Stimulated activated CD8-positive, alpha-beta memory T cell treated with anti-CD3 and anti-CD28 coated beads, Interleukin-4, amount 100 ng/mL, for 1 hour (primary cell): ENCODE measurements around the gene HINFP.
"Not testable (repeated sequence)": the region's sequence is repeated elsewhere in the genome, so short reads cannot be mapped to it uniquely, and the experiment has no call there.

ENCODE experiments used
- DNase-seq, 2 donors: peaks; one replicate each; pipeline ENCODE4 v3.0.0-alpha.2; 2020; ENCODE audit warnings: low read depth in 2 of 2, low spot score in 1 of 2

HINFP gene

DNA sequence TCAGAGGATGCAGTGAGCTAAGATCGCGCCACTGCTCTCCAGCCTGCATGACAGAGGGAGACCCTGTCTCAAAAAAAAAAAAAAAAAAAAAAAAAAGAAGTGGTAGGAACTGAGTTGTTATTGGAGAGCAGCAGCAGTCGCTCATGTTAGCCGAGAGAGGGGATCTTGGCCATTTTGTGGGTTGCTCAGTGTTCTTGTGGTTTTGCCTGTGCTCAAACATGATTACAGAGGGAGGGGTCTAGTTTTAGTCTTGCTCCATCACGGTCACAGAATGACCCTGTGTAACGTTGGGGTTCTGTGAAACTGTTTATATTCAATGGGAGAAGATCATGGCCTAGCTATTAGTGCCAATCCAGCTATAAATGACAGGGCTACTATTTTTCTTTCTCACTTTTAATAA, 21.7 kb upstream of the HINFP start:
- DNase-seq: no peak

- DNase-seq: no peak
Measured at GRCh38 chr11:119100246-119100970, 21.0 kb upstream of the HINFP start.

GRCh38 chr11:119100994-119101758, 20.2 kb upstream of the HINFP start:
- no peak for DNase-seq

DNA sequence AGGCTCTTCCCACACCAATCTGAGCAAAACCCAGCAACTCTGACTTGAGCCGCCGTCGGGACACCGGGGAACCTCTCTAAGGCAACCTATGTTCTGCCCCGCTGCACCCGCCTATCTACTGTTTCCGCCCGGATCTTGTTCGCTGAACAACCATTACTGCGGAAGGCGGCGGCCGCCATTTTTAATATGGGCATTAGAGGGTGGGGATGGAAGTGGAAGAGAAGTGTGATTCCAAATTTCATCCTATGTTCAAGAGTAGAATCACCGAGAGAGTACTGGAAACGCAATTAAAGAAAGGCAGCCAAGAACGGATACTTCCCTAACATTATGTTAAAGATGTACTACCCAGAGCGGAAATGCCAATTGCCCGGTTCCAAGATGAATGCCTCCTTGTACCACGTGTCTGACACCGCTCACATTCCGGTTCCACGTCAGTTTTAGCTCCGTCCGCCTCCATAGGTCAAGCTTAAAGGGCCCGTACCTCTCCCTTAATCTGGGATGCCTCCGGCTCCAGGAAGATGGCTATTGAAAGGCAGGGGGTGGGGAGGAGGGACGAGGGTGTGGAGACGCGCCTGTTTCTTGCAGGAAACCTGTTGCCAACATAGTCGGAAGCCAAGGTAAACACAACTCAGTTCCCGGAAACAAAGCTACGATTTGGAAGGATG, 19.5 kb upstream of the HINFP start, which contains the start of gene DPAGT1:
DPAGT1 (minus strand) TSS at position 95 of the 665 bp plus-strand sequence. CDS start 198 bp downstream, outside the sequence.
- peak; percentile 63 to 74 for DNase-seq

DNA sequence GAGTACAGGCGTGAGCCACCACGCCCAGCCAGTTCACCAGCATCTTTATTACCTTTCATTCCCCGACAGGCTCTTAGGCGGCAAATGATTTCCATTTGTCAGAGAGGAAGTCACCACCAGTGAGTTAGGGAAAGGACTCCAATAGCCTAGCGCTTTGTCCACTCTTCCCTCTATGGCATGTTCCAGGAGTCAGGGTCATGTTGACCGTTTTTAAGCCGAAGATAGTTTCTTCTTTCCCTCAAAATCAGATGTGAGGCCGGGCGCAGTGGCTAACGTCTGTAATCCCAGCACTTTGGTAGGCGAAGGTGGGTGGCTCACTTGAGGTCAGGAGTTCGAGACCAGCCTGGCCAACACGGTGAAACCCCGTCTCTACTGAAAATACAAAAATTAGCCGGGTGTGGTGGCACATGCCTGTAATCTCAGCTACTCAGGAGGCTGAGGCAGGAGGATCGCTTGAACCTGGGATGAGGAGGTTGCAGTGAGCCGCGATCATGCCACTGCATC, 18.2 kb upstream of the HINFP start:
- not testable (repeated sequence) for DNase-seq

DNA sequence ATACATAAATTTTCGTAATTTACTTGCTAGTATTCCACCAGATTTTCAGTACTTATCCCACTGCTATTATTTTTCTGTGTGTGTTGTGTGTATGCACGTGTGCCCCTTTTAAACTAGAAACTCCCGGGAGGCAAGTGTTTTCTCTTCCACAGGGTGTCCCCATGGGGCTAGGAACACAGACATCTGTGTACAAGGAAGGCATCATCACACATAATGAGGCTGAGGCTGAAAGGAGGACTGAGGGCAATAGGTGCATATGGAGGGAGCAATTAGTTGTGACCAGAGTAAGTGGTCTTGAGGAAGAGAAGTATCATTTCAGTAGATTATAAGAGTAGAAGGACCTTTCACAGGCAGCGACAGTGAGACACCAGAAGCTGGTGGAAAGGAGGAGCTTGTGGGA, 17.6 kb upstream of the HINFP start:
- no peak for DNase-seq

GRCh38 chr11:119106564-119107537, 14.5 kb upstream of the HINFP start, which contains the start of gene C2CD2L:
C2CD2L (plus strand) TSS chr11:119107344; CDS start chr11:119107742, 398 bp downstream.
- peak; percentile 68 to 76 for DNase-seq

- DNase-seq: no peak
Measured at GRCh38 chr11:119107538-119108145, 13.7 kb upstream of the HINFP start.

GRCh38 chr11:119108146-119108856, 13.1 kb upstream of the HINFP start:
- no peak for DNase-seq

- no peak for DNase-seq
Measured at GRCh38 chr11:119108857-119109221, 12.5 kb upstream of the HINFP start.

DNA sequence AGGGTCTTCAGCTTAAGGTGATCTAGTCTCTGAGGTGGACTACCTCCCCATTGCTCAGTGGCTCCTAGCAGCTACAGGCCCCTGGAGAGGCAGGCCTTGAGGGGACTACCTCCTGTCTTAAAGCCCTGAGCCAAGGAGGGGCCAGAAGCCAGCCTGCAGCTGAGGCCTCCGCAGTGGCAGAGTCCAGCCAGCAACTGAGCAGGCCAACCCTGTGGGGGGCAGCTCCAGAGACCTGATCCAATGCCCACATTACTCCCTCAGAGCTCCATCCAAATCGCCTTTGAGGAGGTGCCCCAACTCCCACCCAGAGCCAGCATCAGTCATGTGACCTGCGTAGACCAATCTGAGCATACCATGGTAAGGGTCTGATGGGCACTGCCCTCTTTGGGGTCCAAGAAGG, 11.5 kb upstream of the HINFP start:
- DNase-seq: no peak

DNA sequence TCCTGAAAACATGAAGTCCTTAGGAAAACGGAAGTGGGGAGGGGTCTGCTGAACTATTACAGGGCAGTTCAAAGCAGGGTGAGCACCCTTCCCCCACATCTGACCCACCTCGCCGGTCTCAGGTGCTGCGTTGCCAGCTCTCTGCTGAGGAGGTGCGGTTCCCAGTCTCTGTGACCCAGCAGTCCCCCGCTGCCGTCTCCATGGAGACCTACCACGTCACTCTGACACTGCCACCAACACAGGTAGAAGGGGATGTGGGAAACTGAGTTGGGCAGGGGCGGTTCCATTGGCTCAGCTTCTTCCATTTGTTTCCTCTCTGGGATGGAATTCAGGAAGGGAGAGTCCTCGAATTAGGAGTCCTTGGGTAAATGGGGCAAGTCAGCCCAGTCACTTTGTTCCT, 10.9 kb upstream of the HINFP start:
- DNase-seq: no peak

GRCh38 chr11:119111361-119111925, 9.9 kb upstream of the HINFP start:
- no peak for DNase-seq

DNA sequence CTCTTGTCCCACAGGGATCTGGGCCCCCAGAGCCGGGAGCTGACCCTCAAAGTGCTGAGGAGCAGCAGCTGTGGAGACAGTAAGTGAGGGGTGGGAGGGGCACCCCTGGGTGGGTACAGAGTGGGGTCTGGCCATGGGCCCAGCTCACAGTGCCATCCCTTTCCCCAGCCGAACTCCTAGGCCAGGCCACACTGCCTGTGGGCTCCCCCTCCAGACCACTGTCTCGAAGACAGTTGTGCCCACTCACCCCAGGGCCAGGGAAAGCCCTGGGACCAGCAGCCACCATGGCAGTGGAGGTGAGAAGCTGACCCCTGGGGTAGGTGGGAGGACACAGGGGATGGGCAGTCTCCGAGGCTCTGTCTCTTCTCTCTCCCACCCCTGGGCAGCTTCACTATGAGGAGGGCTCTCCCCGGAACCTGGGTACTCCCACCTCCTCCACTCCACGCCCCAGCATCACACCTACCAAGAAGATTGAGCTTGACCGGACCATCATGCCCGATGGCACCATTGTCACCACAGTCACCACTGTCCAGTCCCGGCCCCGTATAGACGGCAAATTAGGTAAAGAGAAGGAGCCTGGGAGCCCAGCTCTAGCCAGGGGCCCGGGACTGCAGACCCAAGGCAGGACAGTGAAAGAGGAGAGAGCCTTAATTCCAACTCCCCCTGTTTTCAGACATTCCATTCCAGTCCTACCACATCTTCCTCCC, 8.9 kb upstream of the HINFP start:
- DNase-seq: no peak

- no peak for DNase-seq
Measured at GRCh38 chr11:119113716-119114115, 7.7 kb upstream of the HINFP start.

- DNase-seq: no peak
Measured at GRCh38 chr11:119114351-119114750, 7.0 kb upstream of the HINFP start.

DNA sequence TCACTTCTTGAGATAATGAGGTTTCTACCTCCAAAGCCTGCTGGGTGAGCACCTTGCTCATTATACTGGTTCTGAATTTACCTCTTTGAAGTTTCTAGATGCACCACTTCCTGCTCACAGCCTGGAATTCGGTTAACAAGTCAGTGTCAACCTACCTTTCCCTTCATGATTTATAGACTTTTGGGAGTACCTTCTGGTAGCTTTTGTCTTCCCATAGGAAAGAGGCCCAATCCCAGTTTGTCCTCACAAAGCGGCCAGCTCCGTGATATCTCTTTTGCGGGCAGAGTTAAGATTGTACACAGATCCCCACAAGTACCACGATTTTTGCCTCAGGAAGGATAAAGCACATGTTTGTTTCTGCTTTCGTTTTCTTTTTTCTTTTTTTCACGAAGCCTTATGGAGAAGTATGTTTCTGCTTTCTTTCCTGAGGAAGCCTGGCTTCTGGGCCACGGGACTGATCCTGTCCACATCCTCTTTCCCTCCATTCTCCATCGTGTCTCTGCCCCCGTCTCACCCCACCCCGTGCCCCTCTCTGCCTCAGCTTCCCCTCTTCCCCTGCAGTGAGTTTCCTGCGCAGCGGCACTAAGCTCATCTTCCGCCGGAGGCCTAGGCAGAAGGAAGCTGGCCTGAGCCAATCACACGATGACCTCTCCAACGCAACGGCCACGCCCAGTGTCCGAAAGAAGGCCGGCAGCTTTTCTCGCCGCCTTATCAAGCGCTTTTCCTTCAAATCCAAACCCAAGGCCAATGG, 5.7 kb upstream of the HINFP start:
- no peak for DNase-seq

DNA sequence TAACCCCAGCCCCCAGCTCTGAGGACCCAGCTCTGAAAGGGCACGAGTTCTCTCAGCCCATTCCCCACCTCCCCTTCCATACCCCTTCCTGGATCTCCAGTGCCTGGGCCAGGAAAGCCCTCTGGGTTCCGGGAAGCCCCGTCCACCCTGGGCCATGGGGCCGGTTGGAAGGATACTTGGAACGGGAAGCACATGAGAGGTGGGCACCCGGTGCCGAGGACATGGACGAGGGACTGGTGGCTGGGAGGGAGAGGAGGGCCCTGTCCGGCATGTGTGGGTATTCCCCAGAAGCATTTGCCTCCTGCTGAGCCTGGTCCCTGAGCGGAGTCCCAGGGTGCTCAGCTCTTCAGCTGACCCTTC, 5.2 kb upstream of the HINFP start:
- DNase-seq: no peak
